ENCODE measurements around the gene INTS11.

Gene INTS11

GRCh38 chr1:1310476-1311053 lies 13.9 kb downstream of the INTS11 start:
- no peak overlapping the region for H3K4ac ChIP-seq (ENCODE audit: low read depth, low read length)
- H3K27ac ChIP-seq (ENCODE audit: low read depth, low read length): no peak overlapping the region
- no peak overlapping the region for H2AK5ac ChIP-seq (ENCODE audit: low read length)
- H3K36me3 ChIP-seq (ENCODE audit: control insufficient read depth, insufficient read depth, low read length): peaks cover 19% of the 10 kb centered on the region
- no peak overlapping the region for H3K18ac ChIP-seq (ENCODE audit: low read length)
- no peak overlapping the region for H3K9ac ChIP-seq (ENCODE audit: low read length)
- no peak overlapping the region for H4K8ac ChIP-seq (ENCODE audit: low read depth, low read length)
- H3K4me1 ChIP-seq (ENCODE audit: control insufficient read depth, low read depth, low read length): peaks cover 9% of the 10 kb centered on the region
- H3K79me2 ChIP-seq (ENCODE audit: control insufficient read depth, insufficient read depth, low read length): peaks cover 3% of the 10 kb centered on the region
- H2BK5ac ChIP-seq (ENCODE audit: low read length): no peak overlapping the region
- no CpG with 5 or more reads among the region's 21 CpGs for WGBS (ENCODE audit: extremely low coverage, insufficient coverage, low lambda C conversion rate)
- peaks cover 14% of the 10 kb centered on the region for H3K79me1 ChIP-seq (ENCODE audit: low read length)
- H2BK15ac ChIP-seq (replicated peaks; ENCODE audit: low read depth): no peak overlapping the region
- DNase-seq: no peak
- H3K4me2 ChIP-seq (ENCODE audit: low read length): no peak overlapping the region
- no peak overlapping the region for H3K23ac ChIP-seq (ENCODE audit: low read length)
- no peak overlapping the region for H2BK120ac ChIP-seq (ENCODE audit: low read depth, low read length)
- H3K56ac ChIP-seq (ENCODE audit: low read length): no peak overlapping the region
- H3K27me3 ChIP-seq (ENCODE audit: insufficient read depth, low read length, poor library complexity): no peaks in the 10 kb centered on the region
- H4K5ac ChIP-seq (ENCODE audit: low read length): no peak overlapping the region
- no peak overlapping the region for H3K4me3 ChIP-seq (ENCODE audit: low read length)

DNA sequence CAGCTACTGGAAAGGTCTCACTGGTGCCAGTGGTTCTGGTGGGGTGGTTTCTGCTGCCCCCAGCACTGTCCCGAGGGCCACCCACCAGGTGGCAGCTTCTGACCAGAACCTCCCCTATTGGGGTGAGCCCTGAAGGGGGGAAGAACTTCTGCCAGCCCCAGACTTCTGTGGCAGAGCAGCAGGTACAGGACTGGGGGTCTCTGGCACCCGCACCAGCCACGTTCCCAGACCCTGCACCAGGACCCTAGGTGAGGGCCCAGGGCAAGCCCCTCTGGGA lies 14.4 kb downstream of the INTS11 start:
- no peak overlapping the region for H3K4ac ChIP-seq (ENCODE audit: low read depth, low read length)
- H3K36me3 ChIP-seq (ENCODE audit: control insufficient read depth, insufficient read depth, low read length): peaks cover 19% of the 10 kb centered on the region
- no peak for DNase-seq
- H4K5ac ChIP-seq (ENCODE audit: low read length): no peak overlapping the region
- no peak overlapping the region for H3K18ac ChIP-seq (ENCODE audit: low read length)
- no peak overlapping the region for H4K8ac ChIP-seq (ENCODE audit: low read depth, low read length)
- H3K23ac ChIP-seq (ENCODE audit: low read length): no peak overlapping the region
- H3K27ac ChIP-seq (ENCODE audit: low read depth, low read length): no peak overlapping the region
- H3K4me3 ChIP-seq (ENCODE audit: low read length): no peak overlapping the region
- peaks cover 14% of the 10 kb centered on the region for H3K79me1 ChIP-seq (ENCODE audit: low read length)
- H2BK15ac ChIP-seq (replicated peaks; ENCODE audit: low read depth): no peak overlapping the region
- H2BK5ac ChIP-seq (ENCODE audit: low read length): no peak overlapping the region
- no peak overlapping the region for H3K4me2 ChIP-seq (ENCODE audit: low read length)
- no peaks in the 10 kb centered on the region for H3K27me3 ChIP-seq (ENCODE audit: insufficient read depth, low read length, poor library complexity)
- no peak overlapping the region for H2BK120ac ChIP-seq (ENCODE audit: low read depth, low read length)
- H3K4me1 ChIP-seq (ENCODE audit: control insufficient read depth, low read depth, low read length): peaks cover 9% of the 10 kb centered on the region
- peak overlapping the region; percentile 92 for H3K56ac ChIP-seq (ENCODE audit: low read length)
- no peak overlapping the region for H2AK5ac ChIP-seq (ENCODE audit: low read length)
- no peak overlapping the region for H3K9ac ChIP-seq (ENCODE audit: low read length)
- WGBS (ENCODE audit: extremely low coverage, insufficient coverage, low lambda C conversion rate): no CpG with 5 or more reads among the region's 3 CpGs
- H3K79me2 ChIP-seq (ENCODE audit: control insufficient read depth, insufficient read depth, low read length): peaks cover 3% of the 10 kb centered on the region

- Histone ChIP-seq H3K9ac (ENCODE audit: low read length) (peak overlapping the region; percentile 91), H2BK15ac (replicated peaks; ENCODE audit: low read depth) (no peak overlapping the region), H3K4me2 (ENCODE audit: low read length) (peak overlapping the region; percentile 87), H2BK120ac (ENCODE audit: low read depth, low read length) (no peak overlapping the region), H3K56ac (ENCODE audit: low read length) (peak overlapping the region; percentile 92), H3K4ac (ENCODE audit: low read depth, low read length) (no peak overlapping the region), H4K8ac (ENCODE audit: low read depth, low read length) (no peak overlapping the region), H4K5ac (ENCODE audit: low read length) (no peak overlapping the region), H2AK5ac (ENCODE audit: low read length) (no peak overlapping the region), H2BK5ac (ENCODE audit: low read length) (no peak overlapping the region), H3K79me1 (ENCODE audit: low read length) (peaks cover 11% of the 10 kb centered on the region), H3K36me3 (ENCODE audit: control insufficient read depth, insufficient read depth, low read length) (peaks cover 19% of the 10 kb centered on the region), H3K27ac (ENCODE audit: low read depth, low read length) (no peak overlapping the region), H3K27me3 (ENCODE audit: insufficient read depth, low read length, poor library complexity) (no peaks in the 10 kb centered on the region), H3K4me3 (ENCODE audit: low read length) (peak overlapping the region; percentile 73), H3K79me2 (ENCODE audit: control insufficient read depth, insufficient read depth, low read length) (peaks cover 3% of the 10 kb centered on the region), H3K23ac (ENCODE audit: low read length) (peak overlapping the region; percentile 66), H3K18ac (ENCODE audit: low read length) (peak overlapping the region; percentile 29), H3K4me1 (ENCODE audit: control insufficient read depth, low read depth, low read length) (peaks cover 10% of the 10 kb centered on the region)
- no CpG with 5 or more reads among the region's 57 CpGs for WGBS (ENCODE audit: extremely low coverage, insufficient coverage, low lambda C conversion rate)
- DNase-seq: peak; percentile 57
Measured at GRCh38 chr1:1309251-1310108, 15.0 kb downstream of the INTS11 start.

DNA sequence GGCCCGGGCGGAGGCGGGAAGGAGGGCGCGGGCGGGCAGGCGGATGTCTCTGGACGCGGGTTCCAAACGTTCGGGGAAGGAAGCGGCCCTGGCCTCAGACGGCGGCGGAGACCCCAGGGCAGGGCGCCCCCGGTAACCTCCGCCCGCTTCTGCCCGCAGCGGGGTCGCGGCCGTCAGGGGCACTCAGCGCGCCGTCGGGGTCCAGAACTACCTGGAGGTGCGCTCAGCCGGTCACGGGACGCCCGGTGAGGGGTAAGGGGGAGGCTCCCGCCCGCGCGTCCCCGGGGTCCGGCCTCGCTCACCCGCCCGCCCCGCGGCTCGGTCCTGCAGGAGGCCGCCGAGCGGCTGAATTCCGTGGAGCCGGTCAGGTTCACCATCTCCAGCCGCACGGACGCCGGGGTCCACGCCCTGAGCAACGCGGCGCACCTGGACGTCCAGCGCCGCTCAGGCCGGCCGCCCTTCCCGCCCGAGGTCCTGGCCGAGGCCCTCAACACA lies 15.7 kb downstream of the INTS11 start:
- Histone ChIP-seq H3K4me3 (ENCODE audit: low read length) (peak overlapping the region; percentile 73), H3K18ac (ENCODE audit: low read length) (peak overlapping the region; percentile 29), H3K23ac (ENCODE audit: low read length) (peak overlapping the region; percentile 45), H3K27ac (ENCODE audit: low read depth, low read length) (peak overlapping the region; percentile 15), H4K5ac (ENCODE audit: low read length) (no peak overlapping the region), H2BK15ac (replicated peaks; ENCODE audit: low read depth) (no peak overlapping the region), H3K79me1 (ENCODE audit: low read length) (peaks cover 11% of the 10 kb centered on the region), H3K9ac (ENCODE audit: low read length) (peak overlapping the region; percentile 91), H3K79me2 (ENCODE audit: control insufficient read depth, insufficient read depth, low read length) (peaks cover 3% of the 10 kb centered on the region), H3K27me3 (ENCODE audit: insufficient read depth, low read length, poor library complexity) (no peaks in the 10 kb centered on the region), H3K36me3 (ENCODE audit: control insufficient read depth, insufficient read depth, low read length) (peaks cover 15% of the 10 kb centered on the region), H3K4ac (ENCODE audit: low read depth, low read length) (no peak overlapping the region), H3K4me2 (ENCODE audit: low read length) (peak overlapping the region; percentile 87), H2AK5ac (ENCODE audit: low read length) (no peak overlapping the region), H2BK120ac (ENCODE audit: low read depth, low read length) (no peak overlapping the region), H4K8ac (ENCODE audit: low read depth, low read length) (no peak overlapping the region), H3K56ac (ENCODE audit: low read length) (peak overlapping the region; percentile 92), H3K4me1 (ENCODE audit: control insufficient read depth, low read depth, low read length) (peaks cover 11% of the 10 kb centered on the region), H2BK5ac (ENCODE audit: low read length) (no peak overlapping the region)
- WGBS (ENCODE audit: extremely low coverage, insufficient coverage, low lambda C conversion rate): no CpG with 5 or more reads among the region's 66 CpGs
- no peak for DNase-seq

DNA sequence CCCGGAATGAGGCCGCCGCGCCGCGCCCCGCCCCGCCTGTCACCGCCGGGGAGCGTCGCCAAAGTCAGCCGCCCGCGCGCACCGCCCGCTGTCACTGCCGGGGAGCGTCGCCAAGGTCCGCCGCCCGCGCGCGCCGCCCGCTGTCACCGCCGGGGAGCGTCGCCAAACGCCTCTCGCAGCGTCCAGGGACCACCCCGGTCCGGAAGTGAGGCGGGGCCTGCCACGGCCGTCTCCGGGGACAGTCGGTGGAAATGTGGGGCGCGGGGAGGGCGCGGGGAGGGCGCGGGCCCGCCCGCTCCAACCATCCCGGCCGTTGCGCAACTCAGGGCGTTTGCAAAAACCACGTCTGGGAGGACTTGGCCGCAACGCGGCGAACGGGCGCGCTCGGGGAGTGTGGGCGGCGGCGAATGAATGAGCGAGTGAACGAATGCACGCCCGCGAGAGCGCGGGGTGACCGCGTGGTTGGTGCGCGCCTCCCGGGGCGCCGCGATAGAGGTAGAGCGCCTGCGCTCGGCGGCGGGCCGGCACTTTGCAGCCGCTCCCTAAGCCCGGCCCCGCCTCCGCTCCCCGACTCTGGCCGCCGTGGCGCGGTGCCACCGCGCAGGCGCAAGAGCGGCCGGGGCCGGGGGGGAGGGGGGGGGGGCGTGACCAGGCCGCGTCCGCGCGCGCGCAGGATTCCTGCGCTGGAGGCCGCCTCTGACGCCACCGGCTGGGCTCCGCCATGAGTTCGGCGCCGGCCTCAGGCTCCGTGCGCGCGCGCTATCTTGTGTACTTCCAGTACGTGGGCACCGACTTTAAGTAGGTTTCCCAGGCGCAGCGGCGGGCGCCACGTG lies 16.3 kb downstream of the INTS11 start, which contains the start of the genes ACAP3 and PUSL1:
TSS of gene ACAP3 (minus strand) at position 8 of the 833 bp plus-strand sequence. CDS start 115 bp downstream, outside the sequence.
TSS of gene PUSL1 (plus strand) at position 675 of the 833 bp plus-strand sequence. CDS start at position 722, 47 bp downstream.
- no CpG with 5 or more reads among the region's 131 CpGs for WGBS (ENCODE audit: extremely low coverage, insufficient coverage, low lambda C conversion rate)
- H3K18ac ChIP-seq (ENCODE audit: low read length): peak within 1 kb of the TSS; percentile 29
- no peaks in the 10 kb centered on the region for H3K27me3 ChIP-seq (ENCODE audit: insufficient read depth, low read length, poor library complexity)
- H3K79me2 ChIP-seq (ENCODE audit: control insufficient read depth, insufficient read depth, low read length): peaks cover 3% of the 10 kb centered on the region
- H3K23ac ChIP-seq (ENCODE audit: low read length): peak within 1 kb of the TSS; percentile 66
- peak within 1 kb of the TSS; percentile 94 for H3K9ac ChIP-seq (ENCODE audit: low read length)
- H2BK120ac ChIP-seq (ENCODE audit: low read depth, low read length): no peak within 1 kb of the TSS
- H2AK5ac ChIP-seq (ENCODE audit: low read length): peak within 1 kb of the TSS; percentile 17
- H3K4me2 ChIP-seq (ENCODE audit: low read length): peak within 1 kb of the TSS; percentile 89
- DNase-seq: peak; percentile 93
- H4K8ac ChIP-seq (ENCODE audit: low read depth, low read length): no peak within 1 kb of the TSS
- peaks cover 11% of the 10 kb centered on the region for H3K79me1 ChIP-seq (ENCODE audit: low read length)
- H4K5ac ChIP-seq (ENCODE audit: low read length): no peak within 1 kb of the TSS
- peaks cover 9% of the 10 kb centered on the region for H3K36me3 ChIP-seq (ENCODE audit: control insufficient read depth, insufficient read depth, low read length)
- H3K27ac ChIP-seq (ENCODE audit: low read depth, low read length): peak within 1 kb of the TSS; percentile 89
- peak within 1 kb of the TSS; percentile 73 for H3K4ac ChIP-seq (ENCODE audit: low read depth, low read length)
- H2BK5ac ChIP-seq (ENCODE audit: low read length): peak within 1 kb of the TSS; percentile 59
- H3K4me3 ChIP-seq (ENCODE audit: low read length): peak within 1 kb of the TSS; percentile 74
- no peak within 1 kb of the TSS for H2BK15ac ChIP-seq (replicated peaks; ENCODE audit: low read depth)
- peak within 1 kb of the TSS; percentile 95 for H3K56ac ChIP-seq (ENCODE audit: low read length)
- H3K4me1 ChIP-seq (ENCODE audit: control insufficient read depth, low read depth, low read length): peaks cover 11% of the 10 kb centered on the region
